NCI-H2081 (cell line): Measurements from ENCODE around the gene ITFG2.
"Not testable (repeated sequence)": the region's sequence is repeated elsewhere in the genome, so short reads cannot be mapped to it uniquely, and the experiment has no call there.

ENCODE experiments used
- DNase-seq, 2 experiments: peaks; one replicate each; lab custom pipeline; 2025; lab: John Stamatoyannopoulos, UW

The ITFG2 gene

DNA sequence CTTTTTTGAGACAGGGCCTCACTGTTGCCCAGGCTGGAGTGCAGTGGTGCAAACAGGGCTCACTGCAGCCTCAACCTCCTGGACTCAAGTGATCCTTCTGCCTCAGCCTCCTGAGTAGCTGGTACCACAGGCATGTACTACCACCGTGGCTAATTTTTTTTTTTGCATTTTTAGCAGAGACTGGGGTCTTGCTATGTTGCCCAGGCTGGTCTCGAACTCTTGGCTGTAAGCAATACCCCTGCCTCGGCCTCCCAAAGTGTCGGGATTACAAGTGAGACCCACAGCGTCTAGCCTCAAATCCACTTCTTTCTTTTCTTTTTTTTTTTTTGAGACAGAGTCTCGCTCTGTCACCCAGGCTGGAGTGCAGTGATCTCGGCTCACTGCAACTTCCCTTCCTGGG is 50.9 kb downstream of the ITFG2 start:
- not testable (repeated sequence) for DNase-seq

DNA sequence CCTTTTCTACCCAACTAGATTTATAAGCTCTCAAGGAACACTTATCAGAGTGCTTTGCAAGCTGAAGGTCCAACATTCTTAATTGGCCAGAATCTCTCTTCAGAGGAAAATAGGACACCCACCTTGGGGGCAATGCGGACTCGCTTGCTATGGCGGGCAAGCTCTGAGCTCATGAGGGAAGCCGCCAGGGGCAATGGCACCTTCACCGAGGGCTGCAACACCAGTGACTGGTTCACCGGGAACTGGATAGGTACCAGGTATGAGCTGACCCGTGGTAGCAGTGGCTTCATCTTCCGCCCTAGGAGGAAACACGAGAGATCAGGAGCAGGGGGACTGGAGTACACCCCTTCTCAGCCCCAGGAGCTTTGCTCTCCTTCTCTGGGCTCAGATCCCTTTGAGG is 51.7 kb downstream of the ITFG2 start:
- DNase-seq = no peak

DNA sequence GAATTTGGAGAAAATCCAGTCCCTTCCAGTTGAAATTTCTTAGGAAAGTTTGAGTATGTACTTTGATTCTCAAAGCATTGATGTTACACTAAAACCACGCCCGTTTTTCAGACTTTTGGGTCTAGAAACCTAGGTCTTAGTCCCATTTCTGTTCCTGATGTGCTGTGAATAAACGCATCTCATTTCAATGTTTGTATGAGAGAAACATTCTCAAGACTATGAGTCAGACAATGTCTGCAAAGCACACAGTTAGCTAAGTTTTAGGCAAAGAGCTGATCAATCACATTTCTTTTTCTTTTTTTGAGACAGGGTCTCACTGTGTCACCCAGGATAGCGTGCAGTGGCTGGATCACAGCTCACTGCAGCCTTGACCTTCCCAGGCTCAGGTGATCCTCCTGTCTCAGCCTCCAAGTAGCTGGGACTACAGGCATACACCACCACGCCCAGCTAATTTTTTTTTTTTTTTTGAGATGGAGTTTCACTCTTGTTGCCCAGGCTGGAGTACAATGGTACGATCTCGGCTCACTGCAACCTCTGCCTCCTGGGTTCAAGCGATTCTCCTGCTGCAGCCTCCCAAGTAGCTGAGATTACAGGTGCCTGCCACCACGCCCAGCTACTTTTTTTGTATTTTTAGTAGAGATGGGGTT is 56.6 kb downstream of the ITFG2 start:
- DNase-seq = not testable (repeated sequence)
